ENCODE measurements around the gene PCLO. TPM values are rescaled to one million over a fixed set of nuclear protein-coding genes. Genes with fewer than 3 reads are reported as not detected.

PCLO gene
- polyA plus RNA-seq, 2 of the 4 experiments (the other 2 are of a cell fraction): 0.41 to 1.1 TPM

DNA sequence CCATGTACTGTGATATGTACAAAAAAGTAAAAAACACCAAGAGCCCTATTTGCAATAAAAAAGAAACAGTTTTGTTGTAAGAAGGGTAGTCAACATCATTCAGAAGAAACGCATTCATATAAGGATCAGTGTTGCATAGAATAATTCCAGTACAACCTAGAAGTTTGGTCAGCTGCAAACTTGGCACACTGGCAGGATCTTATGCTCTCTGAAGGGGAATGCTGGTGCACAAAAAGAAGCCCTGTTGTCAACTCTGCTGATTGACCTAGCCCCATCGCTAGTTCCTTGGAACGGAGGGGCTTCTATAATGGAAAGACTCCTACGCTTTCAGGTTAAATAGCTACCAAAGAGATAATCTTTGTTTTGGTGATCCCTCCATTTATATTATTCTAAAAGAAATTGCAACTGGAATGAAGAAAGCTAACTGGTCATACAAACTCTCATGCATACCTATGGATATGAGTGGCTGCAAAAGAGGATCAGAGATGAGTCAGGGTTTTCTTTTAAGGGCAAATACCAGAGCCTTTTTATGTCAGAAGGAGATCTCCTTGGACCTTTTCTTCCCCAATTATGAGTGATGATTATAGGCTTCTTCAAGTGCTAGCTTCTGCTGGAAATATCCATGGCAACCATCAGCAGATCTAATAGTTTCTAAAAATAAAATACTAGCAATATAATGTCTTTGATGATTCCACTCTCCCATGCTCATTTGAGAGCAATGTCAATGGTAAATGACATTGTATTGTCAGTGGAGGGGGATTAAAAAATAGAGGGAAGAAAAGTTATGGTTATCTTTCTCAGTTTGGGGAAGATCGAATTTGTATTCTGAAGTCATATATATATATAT, 406.8 kb downstream of the PCLO start:
- no peak for ATAC-seq

DNA sequence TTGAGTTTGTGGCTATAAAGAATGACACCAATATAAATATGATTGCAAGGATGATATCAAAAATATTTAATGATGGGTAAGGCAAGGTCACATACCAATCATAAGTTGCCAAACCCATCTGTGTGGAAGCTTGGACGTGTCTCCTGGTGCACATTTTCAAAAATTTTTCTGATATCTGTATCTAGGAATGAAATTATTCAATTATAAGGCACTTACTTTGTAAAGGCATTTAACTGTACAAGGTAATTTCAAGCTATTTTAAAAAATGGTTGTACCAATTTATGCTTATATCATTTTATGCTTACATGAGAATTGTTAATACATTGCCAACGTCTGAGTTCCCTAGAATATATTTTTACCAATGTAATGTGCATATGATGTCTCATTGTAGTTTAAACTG, 412.7 kb downstream of the PCLO start:
- Histone ChIP-seq H3K4me1 (no peaks in the 10 kb centered on the region), H3K4me2 (no peak overlapping the region), H3K4me3 (no peak overlapping the region), H3K27ac (no peak overlapping the region), H3K9me3 (no peaks in the 10 kb centered on the region)
- TF ChIP-seq NR3C1 (IDR thresholded peaks at IDR 0.05) (no peak), ZNF302 (CRISPR knock-in tag; IDR thresholded peaks at IDR 0.05) (no peak), HDAC2 (IDR thresholded peaks at IDR 0.05) (no peak), TFCP2L1 (CRISPR knock-in tag; IDR thresholded peaks at IDR 0.05) (no peak), RFX5 (IDR thresholded peaks at IDR 0.05) (no peak), MAZ (IDR thresholded peaks at IDR 0.05; ENCODE audit: borderline replicate concordance, low read depth, low read length) (no peak)
- TF ChIP-seq, protein P1, sequence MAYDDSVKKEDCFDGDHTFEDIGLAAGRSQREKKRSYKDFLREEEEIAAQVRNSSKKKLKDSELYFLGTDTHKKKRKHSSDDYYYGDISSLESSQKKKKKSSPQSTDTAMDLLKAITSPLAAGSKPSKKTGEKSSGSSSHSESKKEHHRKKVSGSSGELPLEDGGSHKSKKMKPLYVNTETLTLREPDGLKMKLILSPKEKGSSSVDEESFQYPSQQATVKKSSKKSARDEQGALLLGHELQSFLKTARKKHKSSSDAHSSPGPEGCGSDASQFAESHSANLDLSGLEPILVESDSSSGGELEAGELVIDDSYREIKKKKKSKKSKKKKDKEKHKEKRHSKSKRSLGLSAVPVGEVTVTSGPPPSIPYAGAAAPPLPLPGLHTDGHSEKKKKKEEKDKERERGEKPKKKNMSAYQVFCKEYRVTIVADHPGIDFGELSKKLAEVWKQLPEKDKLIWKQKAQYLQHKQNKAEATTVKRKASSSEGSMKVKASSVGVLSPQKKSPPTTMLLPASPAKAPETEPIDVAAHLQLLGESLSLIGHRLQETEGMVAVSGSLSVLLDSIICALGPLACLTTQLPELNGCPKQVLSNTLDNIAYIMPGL (CRISPR knock-in tag; IDR thresholded peaks at IDR 0.05; ENCODE audit: borderline replicate concordance): no peak
- no peak for DNase-seq (ENCODE audit: low read depth in 1 of 2, low spot score in 1 of 2)
- POLR2A ChIA-PET: no interaction called here
- no peak for FAIRE-seq
- WGBS (ENCODE audit: missing lambda C conversion rate): 27% methylated on average over 2 of the region's 2 CpGs
- CTCF ChIA-PET: interaction anchor here (1.3 kb wide), 1 partner anchor 10 kb away, joined by 3 read pairs; no protein-coding TSS in a partner anchor
- no peak for ATAC-seq

More for the DNA sequence above, 406.8 kb downstream of the PCLO start:
- H3K27ac ChIP-seq: no peak overlapping the region
- no peaks in the 10 kb centered on the region for H3K4me1 ChIP-seq
- POLR2A ChIA-PET: no interaction called here
- DNase-seq (ENCODE audit: low read depth in 1 of 2, low spot score in 1 of 2) (no peak), FAIRE-seq (no peak)
- CTCF ChIA-PET: no interaction called here
- no peak overlapping the region for H3K4me3 ChIP-seq
- H3K9me3 ChIP-seq: no peaks in the 10 kb centered on the region
- H3K4me2 ChIP-seq: no peak overlapping the region
- 78% methylated on average over 5 of the region's 5 CpGs for WGBS (ENCODE audit: missing lambda C conversion rate)
- TF ChIP-seq MAFK (IDR thresholded peaks at IDR 0.05; ENCODE audit: partially characterized antibody): no peak
- TF ChIP-seq, protein P2, sequence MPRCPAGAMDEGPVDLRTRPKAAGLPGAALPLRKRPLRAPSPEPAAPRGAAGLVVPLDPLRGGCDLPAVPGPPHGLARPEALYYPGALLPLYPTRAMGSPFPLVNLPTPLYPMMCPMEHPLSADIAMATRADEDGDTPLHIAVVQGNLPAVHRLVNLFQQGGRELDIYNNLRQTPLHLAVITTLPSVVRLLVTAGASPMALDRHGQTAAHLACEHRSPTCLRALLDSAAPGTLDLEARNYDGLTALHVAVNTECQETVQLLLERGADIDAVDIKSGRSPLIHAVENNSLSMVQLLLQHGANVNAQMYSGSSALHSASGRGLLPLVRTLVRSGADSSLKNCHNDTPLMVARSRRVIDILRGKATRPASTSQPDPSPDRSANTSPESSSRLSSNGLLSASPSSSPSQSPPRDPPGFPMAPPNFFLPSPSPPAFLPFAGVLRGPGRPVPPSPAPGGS (IDR thresholded peaks at IDR 0.05): no peak
- no peak for TF ChIP-seq HOXB13 (CRISPR knock-in tag; IDR thresholded peaks at IDR 0.05; ENCODE audit: low read depth)

DNA sequence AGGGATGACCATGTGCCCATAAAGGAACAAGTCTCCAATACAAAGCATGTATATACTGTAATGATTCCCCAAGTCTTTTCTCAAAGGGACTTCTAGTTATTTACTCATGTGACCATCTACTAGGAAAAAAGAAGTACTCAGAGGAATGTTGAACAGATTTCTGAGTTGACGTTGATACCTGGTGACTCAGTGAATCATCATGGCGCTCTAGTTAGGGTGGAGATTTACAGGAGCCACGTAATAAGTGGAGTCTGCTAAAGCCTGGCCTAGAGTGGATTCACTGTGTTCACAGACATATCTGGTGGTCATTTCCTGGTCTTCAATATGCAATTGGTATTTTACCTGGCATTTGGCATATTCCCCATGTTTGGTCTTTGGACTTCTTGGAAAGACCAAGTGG, 416.9 kb downstream of the PCLO start:
- H3K9me3 ChIP-seq: no peaks in the 10 kb centered on the region
- CTCF ChIA-PET: no interaction called here
- H3K27ac ChIP-seq: no peak overlapping the region
- POLR2A ChIA-PET: no interaction called here
- DNase-seq (ENCODE audit: low read depth in 1 of 2, low spot score in 1 of 2) (no peak), ATAC-seq (no peak), FAIRE-seq (no peak)
- no peaks in the 10 kb centered on the region for H3K4me1 ChIP-seq
- H3K4me2 ChIP-seq: no peak overlapping the region
- no peak overlapping the region for H3K4me3 ChIP-seq
- WGBS (ENCODE audit: missing lambda C conversion rate): 54% methylated on average over 3 of the region's 3 CpGs
- TF ChIP-seq ZFP36 (IDR thresholded peaks at IDR 0.05; ENCODE audit: borderline replicate concordance, partially characterized antibody): no peak
- no peak for TF ChIP-seq EHF (CRISPR knock-in tag; IDR thresholded peaks at IDR 0.05)
- TF ChIP-seq, protein P3, sequence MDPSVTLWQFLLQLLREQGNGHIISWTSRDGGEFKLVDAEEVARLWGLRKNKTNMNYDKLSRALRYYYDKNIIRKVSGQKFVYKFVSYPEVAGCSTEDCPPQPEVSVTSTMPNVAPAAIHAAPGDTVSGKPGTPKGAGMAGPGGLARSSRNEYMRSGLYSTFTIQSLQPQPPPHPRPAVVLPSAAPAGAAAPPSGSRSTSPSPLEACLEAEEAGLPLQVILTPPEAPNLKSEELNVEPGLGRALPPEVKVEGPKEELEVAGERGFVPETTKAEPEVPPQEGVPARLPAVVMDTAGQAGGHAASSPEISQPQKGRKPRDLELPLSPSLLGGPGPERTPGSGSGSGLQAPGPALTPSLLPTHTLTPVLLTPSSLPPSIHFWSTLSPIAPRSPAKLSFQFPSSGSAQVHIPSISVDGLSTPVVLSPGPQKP (IDR thresholded peaks at IDR 0.05; ENCODE audit: low read depth, low read length): no peak
- no peak for TF ChIP-seq ZSCAN20 (CRISPR knock-in tag; IDR thresholded peaks at IDR 0.05)
- no peak for TF ChIP-seq TP53 (CRISPR knock-in tag; IDR thresholded peaks at IDR 0.05)
- TF ChIP-seq CHD2 (IDR thresholded peaks at IDR 0.05; ENCODE audit: low read length, partially characterized antibody): no peak
- no peak for TF ChIP-seq MYC (IDR thresholded peaks at IDR 0.05; ENCODE audit: borderline replicate concordance, low read length)
- TF ChIP-seq POLR2A (IDR thresholded peaks at IDR 0.05; ENCODE audit: low read length): no peak
- TF ChIP-seq, protein P4, sequence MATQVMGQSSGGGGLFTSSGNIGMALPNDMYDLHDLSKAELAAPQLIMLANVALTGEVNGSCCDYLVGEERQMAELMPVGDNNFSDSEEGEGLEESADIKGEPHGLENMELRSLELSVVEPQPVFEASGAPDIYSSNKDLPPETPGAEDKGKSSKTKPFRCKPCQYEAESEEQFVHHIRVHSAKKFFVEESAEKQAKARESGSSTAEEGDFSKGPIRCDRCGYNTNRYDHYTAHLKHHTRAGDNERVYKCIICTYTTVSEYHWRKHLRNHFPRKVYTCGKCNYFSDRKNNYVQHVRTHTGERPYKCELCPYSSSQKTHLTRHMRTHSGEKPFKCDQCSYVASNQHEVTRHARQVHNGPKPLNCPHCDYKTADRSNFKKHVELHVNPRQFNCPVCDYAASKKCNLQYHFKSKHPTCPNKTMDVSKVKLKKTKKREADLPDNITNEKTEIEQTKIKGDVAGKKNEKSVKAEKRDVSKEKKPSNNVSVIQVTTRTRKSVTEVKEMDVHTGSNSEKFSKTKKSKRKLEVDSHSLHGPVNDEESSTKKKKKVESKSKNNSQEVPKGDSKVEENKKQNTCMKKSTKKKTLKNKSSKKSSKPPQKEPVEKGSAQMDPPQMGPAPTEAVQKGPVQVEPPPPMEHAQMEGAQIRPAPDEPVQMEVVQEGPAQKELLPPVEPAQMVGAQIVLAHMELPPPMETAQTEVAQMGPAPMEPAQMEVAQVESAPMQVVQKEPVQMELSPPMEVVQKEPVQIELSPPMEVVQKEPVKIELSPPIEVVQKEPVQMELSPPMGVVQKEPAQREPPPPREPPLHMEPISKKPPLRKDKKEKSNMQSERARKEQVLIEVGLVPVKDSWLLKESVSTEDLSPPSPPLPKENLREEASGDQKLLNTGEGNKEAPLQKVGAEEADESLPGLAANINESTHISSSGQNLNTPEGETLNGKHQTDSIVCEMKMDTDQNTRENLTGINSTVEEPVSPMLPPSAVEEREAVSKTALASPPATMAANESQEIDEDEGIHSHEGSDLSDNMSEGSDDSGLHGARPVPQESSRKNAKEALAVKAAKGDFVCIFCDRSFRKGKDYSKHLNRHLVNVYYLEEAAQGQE (IDR thresholded peaks at IDR 0.05): no peak
- no peak for TF ChIP-seq EHMT2 (IDR thresholded peaks at IDR 0.05; ENCODE audit: low read depth)
- TF ChIP-seq, protein P5, sequence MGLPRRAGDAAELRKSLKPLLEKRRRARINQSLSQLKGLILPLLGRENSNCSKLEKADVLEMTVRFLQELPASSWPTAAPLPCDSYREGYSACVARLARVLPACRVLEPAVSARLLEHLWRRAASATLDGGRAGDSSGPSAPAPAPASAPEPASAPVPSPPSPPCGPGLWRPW (IDR thresholded peaks at IDR 0.05): no peak
- TF ChIP-seq, protein P2 (IDR thresholded peaks at IDR 0.05): no peak
- TF ChIP-seq POLR2AphosphoS2 (conservative IDR thresholded peaks at IDR 0.05; ENCODE audit: low read length): no peak

Data from A549 (cell line).